ENCODE results near the gene TADA2B.

- TF ChIP-seq TAF1 (IDR thresholded peaks at IDR 0.05; ENCODE audit: low read depth, low read length) = no peak
- TF ChIP-seq POLR2A (IDR thresholded peaks at IDR 0.05; ENCODE audit: low read depth, low read length) = no peak
Observed at GRCh38 chr4:7062816-7063215, 19.6 kb downstream of the TADA2B start.
